Sigmoid colon (tissue), 7 donors: ENCODE results near the gene B4GALNT1. TPM values are rescaled to one million over a fixed set of nuclear protein-coding genes. Genes with fewer than 3 reads are reported as not detected.

Experiments used
- DNase-seq: peaks from one replicate; pipeline ENCODE4 v3.0.0-alpha.2; 2019
- H3K27ac ChIP-seq, 4 donors: fragments of 200-600 bp; sonication (generic); one replicate each; pipeline ENCODE4 v1.5.1; 2016 to 2019; ENCODE audit warnings: mild to moderate bottlenecking in 1 of 4
- H3K27me3 ChIP-seq, 3 donors: fragments of 200-600 bp; sonication (generic); one replicate each; pipeline ENCODE4 v1.5.1; 2019; ENCODE audit warnings: mild to moderate bottlenecking in 1 of 3
- H3K36me3 ChIP-seq, 4 donors: fragments of 200-600 bp; sonication (generic); one replicate each; pipeline ENCODE4 v1.5.1; 2016 to 2019
- H3K4me1 ChIP-seq, 4 donors: fragments of 200-600 bp; sonication (generic); one replicate each; pipeline ENCODE4 v1.5.1; 2017 to 2019
- H3K4me3 ChIP-seq, 4 donors: fragments of 200-600 bp; sonication (generic); one replicate each; pipeline ENCODE4 v1.5.1; 2017 to 2019; ENCODE audit warnings: mild to moderate bottlenecking in 2 of 4, moderate library complexity in 1 of 4
- H3K9me3 ChIP-seq, 4 donors: fragments of 200-600 bp in 3 of 4; sonication (generic) in 3 of 4; one replicate each; pipeline versions ENCODE4 v1.5.1 to v1.6.1; 2013 to 2019
- EP300 ChIP-seq, 4 donors: sonication (generic); formaldehyde crosslinking; IDR thresholded peaks; one replicate each; pipeline ENCODE4 v1.6.1; 2017; ENCODE audit warnings: antibody characterized with exemption in 4 of 4
- POLR2A ChIP-seq, 2 donors: fragments of 450-650 bp; IDR thresholded peaks; one replicate each; pipeline ENCODE4 v1.6.1; 2016; ENCODE audit warnings: antibody characterized with exemption in 2 of 2, mild to moderate bottlenecking in 2 of 2, moderate library complexity in 2 of 2
- POLR2AphosphoS5 ChIP-seq, 4 donors: sonication (generic); formaldehyde crosslinking; IDR thresholded peaks; one replicate each; pipeline ENCODE4 v1.6.1; 2017; ENCODE audit warnings: antibody characterized with exemption in 4 of 4
- WGBS, 2 donors: extraction: QIAGEN DNeasy Blood & Tissue Kit; methylation state at CpG; one replicate each; pipeline ENCODE4 v1.1.7; 2013; 5-methylcytosine and 5-hydroxymethylcytosine counted together
- intact Hi-C: fragments of 100-400 bp; cut with DNase I; formaldehyde crosslinking; loops from one replicate; pipeline ENCODE4 v1.15.1; 2023
- polyA plus RNA-seq, 3 donors: library from polyadenylated mRNA; stranded (reverse); fragments of 200-250 nt; gene quantifications; one replicate each; pipeline ENCODE4 v1.2.3, GENCODE V29; 2013
- total RNA-seq, 4 donors: library from RNA; depleted of rRNA; stranded (reverse); fragments of >200 nt; gene quantifications; one replicate each; pipeline ENCODE4 v1.1.0, GENCODE V29; 2016
- TF ChIP-seq, protein P1 (sequence below), 4 experiments: fragments of 450-650 bp in 3 of 4; fragments of 200-600 bp in 1 of 4; IDR thresholded peaks; one replicate each; pipeline ENCODE4 v1.5.1; 2016 to 2019; ENCODE audit warnings: antibody characterized with exemption in 4 of 4, mild to moderate bottlenecking in 3 of 4, moderate library complexity in 2 of 4
- donor health status: healthy with polysubstance abuse.
- donor health status: Bipolar disorder and iron deficiency.
- donor health status: healthy.

The B4GALNT1 gene
- total and polyA plus RNA-seq, 7 donors, result 0.99 to 4.4 (median 3.2) TPM; not detected in 2

- WGBS, 2 donors, result 89 to 91% methylated on average over 12 of the region's 12 CpGs
- Histone ChIP-seq H3K27ac (no peak overlapping the region), H3K27me3 (no peaks in the 10 kb centered on the region), H3K4me3 (no peak overlapping the region), H3K36me3 (no peaks in the 10 kb centered on the region), H3K4me1 (no peaks in the 10 kb centered on the region), H3K9me3 (no peaks in the 10 kb centered on the region)
- intact Hi-C loops, result no loop called here
- no peak for DNase-seq
- TF ChIP-seq POLR2AphosphoS5 (IDR thresholded peaks at IDR 0.05), result no peak
- TF ChIP-seq EP300 (IDR thresholded peaks at IDR 0.05), result no peak
- TF ChIP-seq, protein P1, sequence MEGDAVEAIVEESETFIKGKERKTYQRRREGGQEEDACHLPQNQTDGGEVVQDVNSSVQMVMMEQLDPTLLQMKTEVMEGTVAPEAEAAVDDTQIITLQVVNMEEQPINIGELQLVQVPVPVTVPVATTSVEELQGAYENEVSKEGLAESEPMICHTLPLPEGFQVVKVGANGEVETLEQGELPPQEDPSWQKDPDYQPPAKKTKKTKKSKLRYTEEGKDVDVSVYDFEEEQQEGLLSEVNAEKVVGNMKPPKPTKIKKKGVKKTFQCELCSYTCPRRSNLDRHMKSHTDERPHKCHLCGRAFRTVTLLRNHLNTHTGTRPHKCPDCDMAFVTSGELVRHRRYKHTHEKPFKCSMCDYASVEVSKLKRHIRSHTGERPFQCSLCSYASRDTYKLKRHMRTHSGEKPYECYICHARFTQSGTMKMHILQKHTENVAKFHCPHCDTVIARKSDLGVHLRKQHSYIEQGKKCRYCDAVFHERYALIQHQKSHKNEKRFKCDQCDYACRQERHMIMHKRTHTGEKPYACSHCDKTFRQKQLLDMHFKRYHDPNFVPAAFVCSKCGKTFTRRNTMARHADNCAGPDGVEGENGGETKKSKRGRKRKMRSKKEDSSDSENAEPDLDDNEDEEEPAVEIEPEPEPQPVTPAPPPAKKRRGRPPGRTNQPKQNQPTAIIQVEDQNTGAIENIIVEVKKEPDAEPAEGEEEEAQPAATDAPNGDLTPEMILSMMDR (IDR thresholded peaks at IDR 0.05), result no peak
- no peak for TF ChIP-seq POLR2A (IDR thresholded peaks at IDR 0.05)
Measured at GRCh38 chr12:57577981-57578758, 54.8 kb downstream of the B4GALNT1 start.

GRCh38 chr12:57576613-57577160 lies 56.3 kb downstream of the B4GALNT1 start:
- Histone ChIP-seq H3K9me3 (no peaks in the 10 kb centered on the region), H3K36me3 (no peaks in the 10 kb centered on the region), H3K4me3 (no peak overlapping the region), H3K27me3 (no peaks in the 10 kb centered on the region), H3K27ac (no peak overlapping the region), H3K4me1 (no peaks in the 10 kb centered on the region)
- intact Hi-C loops, result no loop called here
- no peak for DNase-seq
- TF ChIP-seq POLR2A (IDR thresholded peaks at IDR 0.05), result no peak
- WGBS, 2 donors, result 84 to 85% methylated on average over 9 of the region's 9 CpGs

Other genes starting within 250 kb of the B4GALNT1 start
- 10 to 100 TPM; 28.3 to 37.7 (median 28.5) TPM for gene R3HDM2, start 202.2 kb downstream of the B4GALNT1 start, total RNA-seq
- 10 to 100 TPM; 10.9 to 26.2 (median 14.4) TPM for gene R3HDM2, start 202.2 kb downstream of the B4GALNT1 start, polyA plus RNA-seq
- not detected for gene INHBC, start 198.4 kb downstream of the B4GALNT1 start, total RNA-seq
- not detected for gene INHBC, start 198.4 kb downstream of the B4GALNT1 start, polyA plus RNA-seq
- under 1 TPM in 1 of 4 donors, not detected in 3; 0.36 TPM for gene INHBE, start 177.9 kb downstream of the B4GALNT1 start, total RNA-seq
- gene INHBE, start 177.9 kb downstream of the B4GALNT1 start, polyA plus RNA-seq, result under 1 TPM in 1 of 3 donors, not detected in 2; 0.09 TPM
- 1 to 10 TPM in 2 of 4 donors, under 1 TPM in 1, not detected in 1; 0.71 to 3.9 (median 1.8) TPM for gene GLI1, start 173.4 kb downstream of the B4GALNT1 start, total RNA-seq
- gene GLI1, start 173.4 kb downstream of the B4GALNT1 start, polyA plus RNA-seq, result 1 to 10 TPM in 1 of 3 donors, under 1 TPM in 1, not detected in 1; 0.60 to 1.5 TPM
- 10 to 100 TPM in 1 of 4 donors, 1 to 10 TPM in 3; 4.3 to 16.3 (median 6.8) TPM for gene ARHGAP9, start 153.3 kb downstream of the B4GALNT1 start, total RNA-seq
- 10 to 100 TPM in 1 of 3 donors, 1 to 10 TPM in 2; 4.9 to 54.7 (median 6.6) TPM for gene ARHGAP9, start 153.3 kb downstream of the B4GALNT1 start, polyA plus RNA-seq
- gene MARS1, start 145.1 kb downstream of the B4GALNT1 start, total RNA-seq, result 10 to 100 TPM; 46.6 to 56.3 (median 53.2) TPM
- 10 to 100 TPM; 22.9 to 86.2 (median 25.8) TPM for gene MARS1, start 145.1 kb downstream of the B4GALNT1 start, polyA plus RNA-seq
- gene DDIT3, start 112.7 kb downstream of the B4GALNT1 start, total RNA-seq, result 10 to 100 TPM; 30.7 to 48.5 (median 40.7) TPM
- gene DDIT3, start 112.7 kb downstream of the B4GALNT1 start, polyA plus RNA-seq, result 10 to 100 TPM; 42.3 to 52.9 (median 46.7) TPM
- 10 to 100 TPM; 13.5 to 23.5 (median 16.0) TPM for gene MBD6, start 110.4 kb downstream of the B4GALNT1 start, total RNA-seq
- 10 to 100 TPM; 16.2 to 52.8 (median 17.1) TPM for gene MBD6, start 110.4 kb downstream of the B4GALNT1 start, polyA plus RNA-seq
- gene DCTN2, start 86.0 kb downstream of the B4GALNT1 start, total RNA-seq, result 100 to 1,000 TPM; 118 to 194 (median 141) TPM
- gene DCTN2, start 86.0 kb downstream of the B4GALNT1 start, polyA plus RNA-seq, result 100 to 1,000 TPM; 141 to 204 (median 172) TPM
- 1 to 10 TPM; 3.6 to 8.9 (median 6.9) TPM for gene KIF5A, start 83.2 kb downstream of the B4GALNT1 start, total RNA-seq
- gene KIF5A, start 83.2 kb downstream of the B4GALNT1 start, polyA plus RNA-seq, result 1 to 10 TPM in 1 of 3 donors, under 1 TPM in 2; under 0.01 to 3.5 (median 0.46) TPM
- 10 to 100 TPM; 13.3 to 22.8 (median 18.4) TPM for gene PIP4K2C, start 42.0 kb downstream of the B4GALNT1 start, total RNA-seq
- 10 to 100 TPM; 21.0 to 30.5 (median 28.6) TPM for gene PIP4K2C, start 42.0 kb downstream of the B4GALNT1 start, polyA plus RNA-seq
- gene DTX3, start 28.4 kb downstream of the B4GALNT1 start, total RNA-seq, result 10 to 100 TPM; 42.9 to 68.4 (median 50.7) TPM
- gene DTX3, start 28.4 kb downstream of the B4GALNT1 start, polyA plus RNA-seq, result 10 to 100 TPM in 1 of 3 donors, 1 to 10 TPM in 2; 1.2 to 12.5 (median 8.4) TPM
- gene ARHGEF25, start 21.8 kb downstream of the B4GALNT1 start, total RNA-seq, result 100 to 1,000 TPM in 3 of 4 donors, 10 to 100 TPM in 1; 99.4 to 140 (median 113) TPM
- 10 to 100 TPM in 2 of 3 donors, 1 to 10 TPM in 1; 5.8 to 22.8 (median 18.2) TPM for gene ARHGEF25, start 21.8 kb downstream of the B4GALNT1 start, polyA plus RNA-seq
- 100 to 1,000 TPM; 122 to 183 (median 156) TPM for gene OS9, start 60.9 kb upstream of the B4GALNT1 start, total RNA-seq
- gene OS9, start 60.9 kb upstream of the B4GALNT1 start, polyA plus RNA-seq, result 100 to 1,000 TPM in 1 of 3 donors, 10 to 100 TPM in 2; 69.1 to 243 (median 95.3) TPM
- 1 to 10 TPM in 3 of 4 donors, under 1 TPM in 1; 0.82 to 3.0 (median 1.8) TPM for gene AGAP2, start 105.5 kb upstream of the B4GALNT1 start, total RNA-seq
- 1 to 10 TPM in 1 of 3 donors, under 1 TPM in 2; under 0.01 to 6.4 (median 0.46) TPM for gene AGAP2, start 105.5 kb upstream of the B4GALNT1 start, polyA plus RNA-seq
- 10 to 100 TPM; 43.2 to 85.8 (median 69.3) TPM for gene TSPAN31, start 111.8 kb upstream of the B4GALNT1 start, total RNA-seq
- gene TSPAN31, start 111.8 kb upstream of the B4GALNT1 start, polyA plus RNA-seq, result 10 to 100 TPM; 12.0 to 33.8 (median 15.7) TPM
- gene CDK4, start 119.1 kb upstream of the B4GALNT1 start, total RNA-seq, result 100 to 1,000 TPM in 1 of 4 donors, 10 to 100 TPM in 3; 54.6 to 108 (median 82.5) TPM
- 10 to 100 TPM; 34.9 to 89.1 (median 43.2) TPM for gene CDK4, start 119.1 kb upstream of the B4GALNT1 start, polyA plus RNA-seq
- 10 to 100 TPM in 2 of 4 donors, 1 to 10 TPM in 2; 6.1 to 12.5 (median 9.4) TPM for gene MARCHF9, start 121.9 kb upstream of the B4GALNT1 start, total RNA-seq
- gene MARCHF9, start 121.9 kb upstream of the B4GALNT1 start, polyA plus RNA-seq, result 10 to 100 TPM in 1 of 3 donors, 1 to 10 TPM in 2; 5.5 to 14.9 (median 7.8) TPM
- gene CYP27B1, start 133.9 kb upstream of the B4GALNT1 start, total RNA-seq, result under 1 TPM in 1 of 4 donors, not detected in 3; 0.28 TPM
- gene CYP27B1, start 133.9 kb upstream of the B4GALNT1 start, polyA plus RNA-seq, result 1 to 10 TPM in 2 of 3 donors, not detected in 1; 1.2 to 2.0 TPM
- gene METTL1, start 138.9 kb upstream of the B4GALNT1 start, total RNA-seq, result 10 to 100 TPM in 1 of 4 donors, 1 to 10 TPM in 3; 3.8 to 12.2 (median 7.4) TPM
- 10 to 100 TPM in 2 of 3 donors, 1 to 10 TPM in 1; 7.6 to 16.7 (median 10.2) TPM for gene METTL1, start 138.9 kb upstream of the B4GALNT1 start, polyA plus RNA-seq
- 10 to 100 TPM in 2 of 4 donors, 1 to 10 TPM in 2; 9.0 to 11.9 (median 10.6) TPM for gene EEF1AKMT3, start 139.4 kb upstream of the B4GALNT1 start, total RNA-seq
- 1 to 10 TPM; 1.6 to 8.4 (median 2.5) TPM for gene EEF1AKMT3, start 139.4 kb upstream of the B4GALNT1 start, polyA plus RNA-seq
- gene TSFM, start 149.6 kb upstream of the B4GALNT1 start, total RNA-seq, result 10 to 100 TPM in 3 of 4 donors, 1 to 10 TPM in 1; 8.0 to 29.6 (median 25.3) TPM
- 10 to 100 TPM; 36.0 to 49.3 (median 47.9) TPM for gene TSFM, start 149.6 kb upstream of the B4GALNT1 start, polyA plus RNA-seq
- 10 to 100 TPM in 1 of 4 donors, 1 to 10 TPM in 3; 2.1 to 12.2 (median 5.1) TPM for gene AVIL, start 185.5 kb upstream of the B4GALNT1 start, total RNA-seq
- gene AVIL, start 185.5 kb upstream of the B4GALNT1 start, polyA plus RNA-seq, result 10 to 100 TPM in 1 of 3 donors, 1 to 10 TPM in 2; 6.2 to 11.4 (median 8.3) TPM
- gene CTDSP2, start 213.5 kb upstream of the B4GALNT1 start, total RNA-seq, result 100 to 1,000 TPM; 121 to 183 (median 135) TPM
- 100 to 1,000 TPM in 2 of 3 donors, 10 to 100 TPM in 1; 85.3 to 122 (median 105) TPM for gene CTDSP2, start 213.5 kb upstream of the B4GALNT1 start, polyA plus RNA-seq